H1 (cell line): ENCODE measurements around the gene TOP1. TPM values are rescaled to one million over a fixed set of nuclear protein-coding genes. Genes with fewer than 3 reads are reported as not detected.

Source experiments
- ATF2 ChIP-seq: IDR thresholded peaks from 2 replicates; pipeline ENCODE4 v1.6.1; 2012; ENCODE audit warnings: low read length, inconsistent platforms
- ATF3 ChIP-seq: IDR thresholded peaks from 2 replicates; pipeline ENCODE4 v1.6.1; 2011; ENCODE audit warnings: low read depth, mild to moderate bottlenecking, low read length; ENCODE audit not compliant: insufficient read depth
- CHD1 ChIP-seq: IDR thresholded peaks from 2 replicates; pipeline ENCODE4 v1.6.1; 2012; ENCODE audit warnings: low read depth, low read length, improper control_type of control experiment
- CHD7 ChIP-seq: fragments of 300-600 bp; sonication (generic); IDR thresholded peaks from 2 replicates; pipeline ENCODE4 v1.7.1; 2012; ENCODE audit warnings: low read length, moderate library complexity, mild to moderate bottlenecking, inconsistent platforms; ENCODE audit not compliant: insufficient replicate concordance
- FOSL1 ChIP-seq: IDR thresholded peaks from 2 replicates; pipeline ENCODE4 v1.6.1; 2011; ENCODE audit warnings: mild to moderate bottlenecking, low read depth, low read length, moderate library complexity; ENCODE audit not compliant: insufficient read depth
- SIRT6 ChIP-seq: IDR thresholded peaks from one replicate; pipeline ENCODE4 v1.7.1; 2012; ENCODE audit warnings: low read length, inconsistent platforms
- SIX5 ChIP-seq: IDR thresholded peaks from 2 replicates; pipeline ENCODE4 v1.6.1; 2011; ENCODE audit warnings: mild to moderate bottlenecking, low read depth, low read length
- polyA plus RNA-seq, 7 experiments: library from polyadenylated mRNA; depleted of rRNA in 3 of 7; stranded (reverse) in 5 of 7; unstranded in 2 of 7; fragments of >200 nt in 5 of 7; fragments of 200-250 nt in 2 of 7; gene quantifications; 1 replicate in 5 of 7; 2 replicates in 1 of 7; 4 replicates in 1 of 7; pipeline versions ENCODE4 v1.2.1 to v1.2.3, GENCODE V29; 2011 to 2013; ENCODE audit warnings: missing spikeins in 2 of 7, mixed read lengths in 2 of 7
- total RNA-seq: library from RNA; stranded (reverse); fragmentation: NEBNext Ultra II Directional; extraction: Animal tissue kit (Norgen Biotek cat#: 25700); gene quantifications from 2 replicates; pipeline ENCODE4 v1.2.1, GENCODE V29; 2021

Gene TOP1
- total and polyA plus RNA-seq, 2 of the 8 experiments (the other 6 are each of a cell fraction or from before 2014, with no cell fraction given), result 7.4 to 108 TPM

- no peak for TF ChIP-seq ATF2
- no peak for TF ChIP-seq FOSL1
- no peak for TF ChIP-seq CHD7
- no peak for TF ChIP-seq CHD1
- no peak for TF ChIP-seq ATF3
- TF ChIP-seq SIX5, result no peak
- no peak for TF ChIP-seq SIRT6
These were observed 126.6 kb downstream of the TOP1 start (continued) for GRCh38 chr20:41155261-41155660.
